K562 (cell line): Measurements from ENCODE around the gene OSCP1. TPM values are rescaled to one million over a fixed set of nuclear protein-coding genes. Genes with fewer than 3 reads are reported as not detected.

Experiments used
- CHAMP1 ChIP-seq: fragments of 450-650 bp; IDR thresholded peaks from 2 replicates; pipeline ENCODE4 v1.6.1; 2016; ENCODE audit warnings: mild to moderate bottlenecking
- CXXC5 ChIP-seq: fragments of 250-450 bp; sonication (Bioruptor Pico); IDR thresholded peaks from 2 replicates; pipeline ENCODE4 v1.8.0; 2022; ENCODE audit warnings: inconsistent platforms, mild to moderate bottlenecking, moderate library complexity
- DDX20 ChIP-seq: fragments of 450-650 bp; IDR thresholded peaks from 2 replicates; pipeline ENCODE4 v1.6.1; 2016; ENCODE audit warnings: missing genetic modification characterization, low read depth, mild to moderate bottlenecking, missing compliant biosample characterization, moderate library complexity
- ETV1 ChIP-seq: fragments of 450-650 bp; conservative IDR thresholded peaks from 2 replicates; pipeline ENCODE4 v1.6.1; 2016; ENCODE audit warnings: missing genetic modification characterization, control low read depth, low read depth, missing compliant biosample characterization
- ETV6 ChIP-seq, 3 experiments: fragments of 150-350 bp in 1 of 3; sonication (generic) in 1 of 3; formaldehyde crosslinking in 1 of 3; IDR thresholded peaks; 2 replicates each; pipeline versions ENCODE4 v1.6.1 to v1.8.0; 2014 to 2022; ENCODE audit warnings: borderline replicate concordance in 2 of 3, low read depth in 2 of 3, antibody characterized with exemption in 1 of 3, low read length in 1 of 3, mild to moderate bottlenecking in 1 of 3, missing genetic modification reagents in 1 of 3
- ILF3 ChIP-seq: fragments of 450-650 bp; IDR thresholded peaks from 2 replicates; pipeline ENCODE4 v1.6.1; 2018; ENCODE audit warnings: antibody characterized with exemption, mild to moderate bottlenecking, moderate library complexity, borderline replicate concordance
- MTA3 ChIP-seq: fragments of 450-650 bp; formaldehyde crosslinking; IDR thresholded peaks from 2 replicates; pipeline ENCODE4 v1.6.1; 2017; ENCODE audit warnings: mild to moderate bottlenecking, borderline replicate concordance
- NCOA1 ChIP-seq: fragments of 450-650 bp; IDR thresholded peaks from 2 replicates; pipeline ENCODE4 v1.6.1; 2016; ENCODE audit warnings: low read depth
- NRF1 ChIP-seq, 2 experiments: fragments of 450-650 bp; IDR thresholded peaks in 1 of 2; conservative IDR thresholded peaks in 1 of 2; 2 replicates each; pipeline ENCODE4 v1.6.1; 2014; ENCODE audit warnings: mild to moderate bottlenecking in 2 of 2
- POLR2H ChIP-seq: IDR thresholded peaks from 2 replicates; pipeline ENCODE4 v1.6.1; 2016; ENCODE audit warnings: missing genetic modification characterization, low read depth, mild to moderate bottlenecking, control low read depth, missing compliant biosample characterization, moderate library complexity
- SMARCA4 ChIP-seq: fragments of 450-650 bp; IDR thresholded peaks from 2 replicates; pipeline ENCODE4 v1.6.1; 2016
- TARDBP ChIP-seq: fragments of 450-650 bp; IDR thresholded peaks from 2 replicates; pipeline ENCODE4 v1.6.1; 2016
- ZBTB11 ChIP-seq, 3 experiments: fragments of 200-800 bp in 1 of 3; fragments of 250-450 bp in 1 of 3; fragments of 450-650 bp in 1 of 3; sonication (Bioruptor Pico) in 1 of 3; sonication (Bioruptor generic) in 1 of 3; formaldehyde crosslinking in 1 of 3; IDR thresholded peaks; 2 replicates each; pipeline versions ENCODE4 v1.6.1 to v1.8.0; 2016 to 2022; ENCODE audit warnings: mild to moderate bottlenecking in 2 of 3, missing genetic modification characterization in 2 of 3, missing compliant biosample characterization in 1 of 3, moderate library complexity in 1 of 3
- ZNF232 ChIP-seq: sonication (generic); formaldehyde crosslinking; IDR thresholded peaks from 2 replicates; pipeline ENCODE4 v1.8.0; 2022; ENCODE audit warnings: mild to moderate bottlenecking, missing genetic modification reagents
- ZNF347 ChIP-seq: fragments of 450-650 bp; formaldehyde crosslinking; IDR thresholded peaks from 2 replicates; pipeline ENCODE4 v1.4.0; 2020; ENCODE audit warnings: low read depth, mild to moderate bottlenecking, moderate library complexity
- ZNF384 ChIP-seq: IDR thresholded peaks from 2 replicates; pipeline ENCODE4 v1.6.1; 2012; ENCODE audit warnings: low read depth, low read length, improper control_type of control experiment
- ZNF766 ChIP-seq: fragments of 200-800 bp; sonication (Bioruptor generic); conservative IDR thresholded peaks from 2 replicates; pipeline ENCODE4 v1.6.1; 2016; ENCODE audit warnings: missing genetic modification characterization, missing compliant biosample characterization
- polyA plus RNA-seq, 8 experiments: library from polyadenylated mRNA; depleted of rRNA in 4 of 8; stranded (reverse) in 5 of 8; unstranded in 3 of 8; fragments of >200 nt; fragmentation: Nextera tagmentation in 2 of 8; fragmentation: Illumina TruSeq in 1 of 8; extraction: Ambion mirVana in 2 of 8; extraction: Trizol in 1 of 8; gene quantifications; 2 replicates each; pipeline versions ENCODE4 v1.2.1 to v1.2.3, GENCODE V29; 2011 to 2014; ENCODE audit warnings: inconsistent platforms in 1 of 8, missing spikeins in 1 of 8
- total RNA-seq, 7 experiments: library from RNA; depleted of rRNA in 6 of 7; stranded (reverse); fragments of >200 nt in 6 of 7; fragmentation: Illumina TruSeq in 2 of 7; extraction: Trizol in 2 of 7; gene quantifications; 2 replicates each; pipeline versions ENCODE4 v1.2.1 to v1.2.3, GENCODE V29; 2011 to 2021; ENCODE audit warnings: low replicate concordance in 1 of 7

OSCP1 gene
- total and polyA plus RNA-seq, 9 of the 15 experiments (the other 6 are each of a cell fraction or from before 2014, with no cell fraction given): 0.15 to 0.40 (median 0.33) TPM; not detected in 5

- TF ChIP-seq ILF3: no peak
- no peak for TF ChIP-seq ZNF232
- peak; percentile 51; the same call in 1 of the 2 replicates for TF ChIP-seq SMARCA4
- 0 out of 4 replicates have a peak, but pooled peaks have one; percentile 24 to 31 for TF ChIP-seq ETV6 (IDR thresholded peaks at IDR 0.05; ENCODE audit: borderline replicate concordance in 1 of 2, low read depth in 2 of 2, low read length in 1 of 2)
- TF ChIP-seq ETV6 (CRISPR knock-in tag; IDR thresholded peaks at IDR 0.05; ENCODE audit: borderline replicate concordance): no peak
- TF ChIP-seq DDX20 (tag): peak; percentile 16; the same call in 1 of the 2 replicates
- TF ChIP-seq ZNF766: 0 out of 2 replicates have a peak, but pooled peaks have one; percentile 25
- TF ChIP-seq ZBTB11 (CRISPR knock-in tag; IDR thresholded peaks at IDR 0.05): no peak
- no peak for TF ChIP-seq ZNF347 (CRISPR knock-in tag)
- TF ChIP-seq CXXC5 (CRISPR knock-in tag): 0 out of 2 replicates have a peak, but pooled peaks have one; percentile 16
- TF ChIP-seq CHAMP1: no peak
- TF ChIP-seq ZNF384: no peak
- 0 out of 2 replicates have a peak, but pooled peaks have one; percentile 12 for TF ChIP-seq TARDBP
- no peak for TF ChIP-seq NRF1 (conservative IDR thresholded peaks at IDR 0.05 in 1 of 2, IDR thresholded peaks at IDR 0.05 in 1 of 2)
- TF ChIP-seq POLR2H (tag): no peak
- no peak for TF ChIP-seq NCOA1
- TF ChIP-seq ETV1 (tag): no peak
- no peak; the same call in 1 of the 2 replicates for TF ChIP-seq MTA3
Measured at GRCh38 chr1:36479505-36480051, 29.3 kb upstream of the OSCP1 start (continued).
